Measurements from ENCODE around the gene MAP4K4. TPM values are rescaled to one million over a fixed set of nuclear protein-coding genes. Genes with fewer than 3 reads are reported as not detected.
A peak's percentile ranks its signal among the peaks of the same experiment; 100 is the strongest.

MAP4K4 gene
- total and polyA plus RNA-seq, 2 of the 4 experiments (the other 2 are of a cell fraction) = 89.4 to 124 TPM

DNA sequence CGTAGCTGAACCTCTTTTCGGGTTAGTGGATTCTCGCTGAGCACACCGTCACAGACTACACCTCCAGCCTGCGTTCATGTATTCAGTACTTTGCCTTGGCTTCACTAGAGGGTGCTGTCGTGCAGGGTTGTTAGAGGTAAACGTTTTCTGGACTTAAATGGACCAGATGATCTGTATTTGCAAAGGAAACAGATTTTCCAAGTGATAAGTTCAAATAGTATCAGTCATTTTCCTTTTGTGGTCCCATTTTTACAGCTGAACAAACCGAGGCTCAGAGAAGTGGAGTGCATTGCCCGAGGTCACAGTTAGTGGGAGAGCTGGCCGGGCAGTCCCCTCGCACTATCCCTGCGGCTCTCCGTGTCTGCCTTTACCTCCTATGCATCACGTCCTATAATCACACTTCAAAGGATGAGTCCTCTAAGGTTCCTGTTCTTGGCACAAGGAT is 125.9 kb downstream of the MAP4K4 start:
- H3K27me3 ChIP-seq (ENCODE audit: control insufficient read depth, insufficient read depth, low read length) = no peaks in the 10 kb centered on the region
- peak overlapping the region; percentile 42; the same call in 1 of the 2 replicates for H3K4ac ChIP-seq (ENCODE audit: low read depth, low read length)
- peaks cover 6% of the 10 kb centered on the region; the same call in 1 of the 2 replicates for H3K36me3 ChIP-seq (ENCODE audit: control insufficient read depth, insufficient read depth, low read length)
- H3K4me3 ChIP-seq (ENCODE audit: insufficient read depth, low read depth, low read length) = no peak overlapping the region
- peak overlapping the region; percentile 93 for H2BK5ac ChIP-seq (ENCODE audit: low read depth, low read length, poor library complexity, severe bottlenecking)
- peak overlapping the region; percentile 3; the same call in 1 of the 2 replicates for H4K5ac ChIP-seq (ENCODE audit: low read depth, low read length)
- dilution Hi-C loops (cut with HindIII; ENCODE audit: low sequenced_read_pairs, unreplicated experiment) = no loop called here
- H2BK15ac ChIP-seq (ENCODE audit: low read depth, low read length) = peak overlapping the region; percentile 3; the same call in 1 of the 3 replicates
- in situ Hi-C loops (cut with MboI; ENCODE audit: low sequenced_read_pairs) = no loop called here
- peak overlapping the region; percentile 31 for H3K27ac ChIP-seq (ENCODE audit: insufficient read depth, low read length)
- no peaks in the 10 kb centered on the region for H3K9me3 ChIP-seq (ENCODE audit: control insufficient read depth, insufficient read depth, low read length)
- H4K8ac ChIP-seq (ENCODE audit: low read depth in 2 of 2, low read length in 2 of 2) = peak overlapping the region in 1 of 2 experiments; percentile 34; a peak in 2 of 4 replicates
- CTCF ChIA-PET = interaction anchor here (0.6 kb wide), 1 partner anchor 12 kb away, joined by 3 read pairs; no protein-coding TSS in a partner anchor
- peak; percentile 82 for DNase-seq
- peaks cover 19 to 78% of the 10 kb centered on the region in 2 experiments for H3K79me1 ChIP-seq (ENCODE audit: low read depth in 1 of 2, low read length in 2 of 2)
- no peak overlapping the region; the same call in 1 of the 2 replicates for H3K14ac ChIP-seq (replicated peaks; ENCODE audit: low read depth, low read length)
- BruUV-seq (replicated peaks) = no TSS peak
- peaks cover 68% of the 10 kb centered on the region for H4K20me1 ChIP-seq (ENCODE audit: insufficient read depth, low read length)
- peaks cover 46% of the 10 kb centered on the region for H3K9me1 ChIP-seq (ENCODE audit: insufficient read depth, low read length)
- no peak overlapping the region for H3K56ac ChIP-seq (ENCODE audit: extremely low read depth, insufficient read depth, low read length)
- TF ChIP-seq RAD21 (IDR thresholded peaks at IDR 0.05; ENCODE audit: low read length) (peak; percentile 51), POLR2A (IDR thresholded peaks at IDR 0.05; ENCODE audit: low read depth, low read length) (no peak), MAFK (IDR thresholded peaks at IDR 0.05; ENCODE audit: low read depth, low read length) (no peak), BHLHE40 (IDR thresholded peaks at IDR 0.05; ENCODE audit: low read depth, low read length) (no peak), NFE2L2 (IDR thresholded peaks at IDR 0.05; ENCODE audit: low read depth, low read length) (no peak), SMC3 (IDR thresholded peaks at IDR 0.05; ENCODE audit: low read depth, low read length) (peak; percentile 36; the same call in 1 of the 2 replicates), FOS (IDR thresholded peaks at IDR 0.05; ENCODE audit: low read depth, low read length) (no peak), CTCF (conservative IDR thresholded peaks at IDR 0.05; ENCODE audit: low read depth, low read length) (peak; percentile 58)
- H3K23ac ChIP-seq (ENCODE audit: low read depth, low read length) = no peak overlapping the region; the same call in none of the 2 replicates
- intact Hi-C loops (cut with micrococcal nuclease) = no loop called here
- peak overlapping the region; percentile 59 for H2BK120ac ChIP-seq (ENCODE audit: low read depth, low read length)
- no peak overlapping the region for H2AFZ ChIP-seq (replicated peaks; ENCODE audit: low read length, poor library complexity)
- no peak overlapping the region for H3K9ac ChIP-seq (ENCODE audit: low read depth, low read length)
- WGBS, 2 experiments (ENCODE audit: extremely low coverage in 2 of 2, insufficient read length in 1 of 2) = no CpG with 5 or more reads among the region's 14 CpGs
- POLR2A ChIA-PET (ENCODE audit: unreplicated experiment) = no interaction called here
- ATAC-seq (ENCODE audit: low read depth) = no peak
- peak overlapping the region; percentile 20; the same call in 1 of the 2 replicates for H2AK5ac ChIP-seq (ENCODE audit: low read depth, low read length)
- H3K4me1 ChIP-seq (ENCODE audit: control insufficient read depth, insufficient read depth, low read length) = peaks cover 34% of the 10 kb centered on the region
- H2BK20ac ChIP-seq (ENCODE audit: low read depth, low read length) = peak overlapping the region; percentile 23; the same call in 1 of the 2 replicates
- H3K4me2 ChIP-seq (ENCODE audit: low read depth, low read length) = peak overlapping the region; percentile 50
- H2AK9ac ChIP-seq (replicated peaks; ENCODE audit: low read depth, low read length, poor library complexity) = no peak overlapping the region
- H3K18ac ChIP-seq (ENCODE audit: low read depth, low read length) = peak overlapping the region; percentile 30; the same call in 1 of the 2 replicates
- peak overlapping the region; percentile 22 for H4K91ac ChIP-seq (ENCODE audit: insufficient read depth, low read depth, low read length)
